MM.1S (cell line): ENCODE data around the gene GGT6.

Experiments used
- DNase-seq: peaks from one replicate; pipeline ENCODE4 v3.0.0-alpha.2; 2015
- H2AFZ ChIP-seq: fragments of 300-600 bp; sonication (generic); 2 replicates; pipeline ENCODE4 v1.6.0; 2016; ENCODE audit warnings: antibody characterized with exemption, low read length
- H3F3A ChIP-seq: fragments of 300-600 bp; sonication (generic); 2 replicates; pipeline ENCODE4 v1.6.1; 2016; ENCODE audit warnings: mild to moderate bottlenecking, antibody characterized with exemption, low read length, moderate library complexity, mixed read lengths; ENCODE audit not compliant: insufficient read depth
- H3K27ac ChIP-seq: fragments of 300-600 bp; sonication (generic); 2 replicates; pipeline ENCODE4 v1.5.1; 2016; ENCODE audit warnings: mild to moderate bottlenecking, low read length
- H3K27me3 ChIP-seq: fragments of 300-600 bp; sonication (generic); replicated peaks from 2 replicates; pipeline ENCODE4 v1.6.0; 2016; ENCODE audit warnings: low read length; ENCODE audit not compliant: insufficient read depth
- H3K36me3 ChIP-seq: fragments of 300-600 bp; sonication (generic); replicated peaks from 2 replicates; pipeline ENCODE4 v1.6.1; 2016; ENCODE audit warnings: mild to moderate bottlenecking, low read length, mixed read lengths; ENCODE audit not compliant: insufficient read depth
- H3K4me1 ChIP-seq: fragments of 300-600 bp; sonication (generic); 2 replicates; pipeline ENCODE4 v1.6.1; 2016; ENCODE audit warnings: low read length, mixed read lengths
- H3K4me2 ChIP-seq: fragments of 300-600 bp; sonication (generic); 2 replicates; pipeline ENCODE4 v1.6.0; 2016; ENCODE audit warnings: low read depth, low read length
- H3K4me3 ChIP-seq: fragments of 300-600 bp; sonication (generic); 2 replicates; pipeline ENCODE4 v1.5.1; 2016; ENCODE audit warnings: low read length, mixed read lengths
- H3K79me2 ChIP-seq: fragments of 300-600 bp; sonication (generic); 2 replicates; pipeline ENCODE4 v1.6.1; 2016; ENCODE audit warnings: mixed run types, low read length, mixed read lengths
- H3K9ac ChIP-seq: fragments of 300-600 bp; sonication (generic); 2 replicates; pipeline ENCODE4 v1.6.1; 2016; ENCODE audit warnings: low read length, mixed read lengths
- H3K9me2 ChIP-seq: fragments of 300-600 bp; sonication (generic); replicated peaks from 2 replicates; pipeline ENCODE4 v1.6.1; 2016; ENCODE audit warnings: mild to moderate bottlenecking, low read length, mixed read lengths; ENCODE audit not compliant: insufficient read depth
- H3K9me3 ChIP-seq: fragments of 300-600 bp; sonication (generic); replicated peaks from 2 replicates; pipeline ENCODE4 v1.6.1; 2016; ENCODE audit warnings: mild to moderate bottlenecking, low read length, mixed read lengths; ENCODE audit not compliant: insufficient read depth
- H4K20me1 ChIP-seq: fragments of 300-600 bp; sonication (generic); 2 replicates; pipeline ENCODE4 v1.6.1; 2016; ENCODE audit warnings: mild to moderate bottlenecking, low read length, moderate library complexity, mixed read lengths; ENCODE audit not compliant: insufficient read depth
- EZH2 ChIP-seq: fragments of 300-600 bp; sonication (generic); optimal IDR thresholded peaks from 2 replicates; pipeline ENCODE3; 2017; ENCODE audit warnings: low read depth, mild to moderate bottlenecking, antibody characterized with exemption, low read length, mixed read lengths
- EZH2phosphoT487 ChIP-seq: fragments of 300-600 bp; sonication (generic); IDR thresholded peaks from 2 replicates; pipeline ENCODE4 v1.6.1; 2018; ENCODE audit warnings: antibody characterized with exemption, low read length
- TF ChIP-seq, protein P1 (sequence below): fragments of 300-600 bp; sonication (generic); IDR thresholded peaks from 2 replicates; pipeline ENCODE4 v1.5.1; 2016; ENCODE audit warnings: antibody characterized with exemption, low read length, mixed read lengths

GGT6 gene

DNA sequence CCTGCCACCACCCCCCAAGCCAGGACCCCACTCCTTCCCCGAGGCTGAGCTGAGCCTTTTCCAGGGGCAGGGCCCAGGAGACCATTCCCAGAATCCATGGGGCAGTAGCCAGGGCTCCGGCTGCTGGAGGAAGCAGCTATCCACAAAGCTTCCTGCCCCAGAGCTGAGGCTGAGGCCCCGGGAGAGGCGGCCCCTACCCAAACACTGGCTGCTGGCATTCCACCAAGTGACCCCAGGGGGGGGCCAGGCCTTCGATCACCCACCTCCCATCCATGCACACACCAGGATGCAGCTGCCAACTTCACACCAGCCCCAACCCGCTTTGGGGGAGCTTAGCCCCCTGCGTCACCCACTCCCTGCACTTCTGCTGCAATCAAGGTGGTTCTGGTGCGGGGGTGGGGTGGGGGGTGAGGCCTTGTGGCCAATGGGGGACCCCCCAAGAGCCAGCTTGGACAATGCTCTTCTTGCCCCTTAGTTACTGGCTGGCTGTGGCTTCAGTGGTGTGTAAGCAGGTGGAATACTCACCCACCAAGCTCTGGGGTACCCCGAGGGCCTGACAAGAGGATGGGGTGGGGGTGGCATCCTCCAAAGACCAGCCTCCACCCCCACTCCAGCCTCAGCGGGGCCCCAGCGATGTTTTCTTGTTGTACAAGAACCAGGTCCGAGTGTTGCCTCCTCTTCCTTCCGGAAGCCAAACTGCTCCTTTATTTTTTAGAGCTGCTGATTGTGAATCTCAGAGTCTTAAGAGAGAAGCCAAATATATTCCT lies 22.0 kb downstream of the GGT6 start:
- H3F3A ChIP-seq: no peaks in the 10 kb centered on the region; the same call in 1 of the 2 replicates
- H3K4me1 ChIP-seq: no peaks in the 10 kb centered on the region
- H4K20me1 ChIP-seq: no peaks in the 10 kb centered on the region
- H3K9me3 ChIP-seq: no peaks in the 10 kb centered on the region
- no peaks in the 10 kb centered on the region for H3K79me2 ChIP-seq
- H3K4me2 ChIP-seq: no peak overlapping the region
- H3K9me2 ChIP-seq: no peaks in the 10 kb centered on the region
- no peak overlapping the region for H3K4me3 ChIP-seq
- H2AFZ ChIP-seq: no peak overlapping the region
- H3K27me3 ChIP-seq: no peaks in the 10 kb centered on the region
- no peak overlapping the region for H3K27ac ChIP-seq
- H3K9ac ChIP-seq: no peak overlapping the region
- TF ChIP-seq, protein P1, sequence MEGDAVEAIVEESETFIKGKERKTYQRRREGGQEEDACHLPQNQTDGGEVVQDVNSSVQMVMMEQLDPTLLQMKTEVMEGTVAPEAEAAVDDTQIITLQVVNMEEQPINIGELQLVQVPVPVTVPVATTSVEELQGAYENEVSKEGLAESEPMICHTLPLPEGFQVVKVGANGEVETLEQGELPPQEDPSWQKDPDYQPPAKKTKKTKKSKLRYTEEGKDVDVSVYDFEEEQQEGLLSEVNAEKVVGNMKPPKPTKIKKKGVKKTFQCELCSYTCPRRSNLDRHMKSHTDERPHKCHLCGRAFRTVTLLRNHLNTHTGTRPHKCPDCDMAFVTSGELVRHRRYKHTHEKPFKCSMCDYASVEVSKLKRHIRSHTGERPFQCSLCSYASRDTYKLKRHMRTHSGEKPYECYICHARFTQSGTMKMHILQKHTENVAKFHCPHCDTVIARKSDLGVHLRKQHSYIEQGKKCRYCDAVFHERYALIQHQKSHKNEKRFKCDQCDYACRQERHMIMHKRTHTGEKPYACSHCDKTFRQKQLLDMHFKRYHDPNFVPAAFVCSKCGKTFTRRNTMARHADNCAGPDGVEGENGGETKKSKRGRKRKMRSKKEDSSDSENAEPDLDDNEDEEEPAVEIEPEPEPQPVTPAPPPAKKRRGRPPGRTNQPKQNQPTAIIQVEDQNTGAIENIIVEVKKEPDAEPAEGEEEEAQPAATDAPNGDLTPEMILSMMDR: no peak
- no peak for TF ChIP-seq EZH2
- TF ChIP-seq EZH2phosphoT487: no peak
- no peak for DNase-seq
- no peaks in the 10 kb centered on the region for H3K36me3 ChIP-seq

DNA sequence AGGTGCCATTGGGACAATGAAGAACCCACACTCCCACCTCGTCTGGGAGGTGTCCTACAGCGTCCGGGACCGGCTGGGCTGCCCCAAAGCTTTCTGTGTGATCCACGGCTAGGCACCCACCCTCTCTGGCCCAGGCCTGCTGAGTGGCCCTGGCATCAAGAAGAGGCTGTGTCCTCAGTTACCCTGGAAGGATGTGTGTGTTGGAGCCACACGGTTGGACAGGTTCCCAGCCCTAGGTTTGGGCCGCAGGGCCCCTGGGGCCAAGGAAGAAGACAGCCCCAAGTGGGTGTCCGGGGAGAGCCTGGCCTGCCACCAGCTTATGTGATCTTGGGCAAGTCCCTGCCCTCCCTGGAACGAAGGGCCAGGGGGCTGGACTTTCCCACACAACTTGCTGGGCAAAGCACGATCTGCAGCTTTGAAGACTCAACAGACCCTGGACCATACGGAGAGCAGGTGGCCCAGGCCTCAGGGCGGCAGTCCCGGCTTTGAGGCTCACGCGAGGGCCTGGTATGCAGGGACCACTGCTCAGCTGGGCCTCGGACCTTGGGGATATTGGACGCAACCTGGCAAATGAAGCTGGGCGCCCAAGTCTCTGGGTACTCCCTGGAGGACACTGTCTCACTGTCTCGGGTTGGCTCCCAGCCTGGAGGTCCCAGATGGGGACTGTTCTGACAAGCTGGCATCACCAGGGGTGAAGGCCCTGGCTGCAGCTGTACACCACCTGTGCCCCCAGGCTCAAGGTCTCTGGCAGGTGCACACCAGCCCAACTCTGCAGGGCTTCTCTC lies 22.7 kb downstream of the GGT6 start:
- Histone ChIP-seq H3K9me2 (no peaks in the 10 kb centered on the region), H4K20me1 (no peaks in the 10 kb centered on the region), H3K4me2 (no peak overlapping the region), H3K36me3 (no peaks in the 10 kb centered on the region), H3K9ac (no peak overlapping the region), H3K27me3 (no peaks in the 10 kb centered on the region), H3K9me3 (no peaks in the 10 kb centered on the region), H3K4me3 (no peak overlapping the region), H3K79me2 (no peaks in the 10 kb centered on the region), H3F3A (no peaks in the 10 kb centered on the region; the same call in 1 of the 2 replicates), H3K4me1 (no peaks in the 10 kb centered on the region), H3K27ac (no peak overlapping the region), H2AFZ (no peak overlapping the region)
- no peak for DNase-seq
- TF ChIP-seq EZH2phosphoT487 (no peak), EZH2 (no peak)
- TF ChIP-seq, protein P1: no peak

DNA sequence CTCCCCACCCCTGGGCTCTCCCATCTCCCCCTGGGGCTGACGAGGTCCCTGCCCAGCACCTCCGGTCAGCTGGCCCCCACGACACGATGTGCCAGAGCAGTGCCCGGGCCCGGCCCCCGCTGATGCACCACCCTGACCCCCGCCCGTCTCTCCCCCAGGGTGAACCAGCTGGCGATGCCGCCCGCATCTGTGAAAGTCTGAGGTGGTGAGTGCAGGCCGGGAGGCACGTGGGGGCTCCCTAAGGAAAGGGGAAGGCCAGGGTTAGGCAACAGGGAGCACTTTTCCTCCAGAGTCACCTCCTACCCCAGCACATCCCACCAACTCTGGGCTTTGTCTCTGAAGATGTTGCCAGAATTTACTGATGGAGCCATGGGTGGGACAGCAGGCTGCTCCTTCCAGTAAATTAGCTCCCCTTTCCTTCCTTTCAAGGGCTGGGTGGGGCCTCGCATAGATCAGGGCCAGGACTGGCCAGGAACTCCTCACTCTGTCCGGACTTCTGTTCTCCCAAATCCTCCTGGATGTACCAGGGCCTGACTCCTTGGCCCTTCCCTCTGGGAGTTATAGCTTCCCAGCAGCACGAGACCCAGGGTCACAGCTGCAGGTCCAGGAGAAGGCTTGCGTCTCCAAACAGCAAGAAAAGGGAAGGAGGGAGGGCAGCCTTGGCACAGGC lies 23.5 kb downstream of the GGT6 start:
- Histone ChIP-seq H3K27me3 (no peaks in the 10 kb centered on the region), H3K4me1 (no peaks in the 10 kb centered on the region), H3F3A (no peaks in the 10 kb centered on the region; the same call in 1 of the 2 replicates), H3K9ac (no peak overlapping the region), H3K4me3 (no peak overlapping the region), H3K27ac (no peak overlapping the region), H2AFZ (no peak overlapping the region), H3K9me2 (no peaks in the 10 kb centered on the region), H3K4me2 (no peak overlapping the region), H3K79me2 (no peaks in the 10 kb centered on the region), H3K36me3 (no peaks in the 10 kb centered on the region), H3K9me3 (no peaks in the 10 kb centered on the region), H4K20me1 (no peaks in the 10 kb centered on the region)
- TF ChIP-seq, protein P1: no peak
- TF ChIP-seq EZH2 (no peak), EZH2phosphoT487 (no peak)
- no peak for DNase-seq
